Activated CD8-positive, alpha-beta memory T cell treated with anti-CD3 and anti-CD28 coated beads, Interleukin-2, amount 50 U/mL, for 24 hours (primary cell): ENCODE measurements around the gene SORL1.

Source experiments
- DNase-seq: peaks from one replicate; pipeline ENCODE4 v3.0.0-alpha.2; 2020; ENCODE audit errors: extremely low read depth

The SORL1 gene

DNA sequence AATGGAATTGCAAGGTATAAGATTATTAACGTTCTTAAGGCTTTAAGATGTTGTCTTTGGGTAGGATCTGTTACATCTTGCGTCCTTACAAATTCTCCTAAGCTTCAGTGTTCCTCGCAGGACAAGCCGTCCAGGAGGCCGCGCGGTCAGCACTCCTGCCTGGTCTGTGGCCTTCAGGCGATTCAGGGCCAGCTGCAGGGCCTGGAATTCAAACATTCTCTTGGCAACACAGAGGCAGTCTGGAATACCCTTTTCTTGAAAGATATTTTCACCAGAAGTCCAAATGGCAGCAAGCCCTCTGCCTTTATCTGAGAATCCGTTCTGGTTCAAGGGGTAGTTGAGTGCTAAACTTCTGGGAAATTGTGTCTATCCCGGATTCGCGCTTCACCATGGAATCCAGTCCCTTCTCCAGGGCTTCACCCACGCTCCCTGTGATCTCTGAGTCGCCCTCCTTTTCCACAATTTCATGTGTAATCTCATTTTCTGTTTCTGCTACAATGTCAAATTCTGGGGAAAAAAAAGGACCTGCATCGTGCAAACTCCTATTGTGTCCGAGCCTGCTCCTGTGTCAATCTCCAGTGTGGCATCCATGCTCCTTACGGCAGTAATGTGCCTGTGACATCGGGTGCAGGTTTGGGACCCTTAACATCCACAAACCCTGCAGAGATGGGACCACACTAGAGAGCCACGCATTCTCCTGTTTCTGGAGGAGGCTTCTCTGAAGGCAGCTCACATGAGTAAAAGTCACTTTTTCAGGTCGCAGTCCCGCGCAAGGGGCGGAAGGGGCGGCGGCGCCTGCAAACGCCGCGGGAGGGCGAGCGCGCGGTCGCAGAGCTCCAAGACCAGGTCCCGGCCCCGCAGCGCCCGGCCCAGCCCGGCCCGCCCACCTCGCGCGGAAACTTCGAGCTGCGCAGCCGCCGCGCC lies 25.4 kb upstream of the SORL1 start:
- DNase-seq = no peak

DNA sequence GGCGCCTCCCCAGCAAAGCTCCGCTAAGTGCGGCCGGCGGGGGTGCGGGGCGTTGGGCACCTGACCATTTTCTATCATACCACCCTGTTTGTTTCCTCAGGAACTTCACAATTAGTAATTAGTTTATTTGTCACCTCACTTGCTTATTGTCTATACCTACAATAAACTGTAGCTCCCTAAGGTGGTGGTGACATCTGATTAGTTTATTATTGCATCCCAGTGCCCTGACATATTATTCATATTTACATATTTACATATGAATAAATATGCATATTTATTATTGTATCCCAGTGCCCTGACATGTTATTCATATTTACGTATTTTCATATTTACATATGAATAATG lies 24.7 kb upstream of the SORL1 start:
- DNase-seq = no peak

DNA sequence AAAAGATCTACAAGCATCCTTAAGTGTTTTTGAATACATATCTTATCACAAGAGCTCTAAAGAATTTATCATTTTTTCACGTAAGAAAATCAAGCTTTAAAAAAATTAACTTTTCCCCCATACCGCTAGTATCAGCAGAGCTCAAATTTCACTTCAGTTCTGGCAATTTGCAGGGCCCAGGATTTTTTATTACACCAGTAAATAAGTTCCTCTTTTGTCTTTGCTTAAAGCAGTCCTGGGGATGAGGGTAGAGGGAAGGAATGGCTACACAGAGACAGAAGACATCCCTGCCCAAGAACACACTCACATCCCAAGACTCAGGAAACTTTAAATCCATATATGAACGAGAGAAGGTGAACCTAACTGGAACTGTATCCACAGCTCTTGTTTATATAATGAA lies 22.6 kb upstream of the SORL1 start:
- no peak for DNase-seq

DNA sequence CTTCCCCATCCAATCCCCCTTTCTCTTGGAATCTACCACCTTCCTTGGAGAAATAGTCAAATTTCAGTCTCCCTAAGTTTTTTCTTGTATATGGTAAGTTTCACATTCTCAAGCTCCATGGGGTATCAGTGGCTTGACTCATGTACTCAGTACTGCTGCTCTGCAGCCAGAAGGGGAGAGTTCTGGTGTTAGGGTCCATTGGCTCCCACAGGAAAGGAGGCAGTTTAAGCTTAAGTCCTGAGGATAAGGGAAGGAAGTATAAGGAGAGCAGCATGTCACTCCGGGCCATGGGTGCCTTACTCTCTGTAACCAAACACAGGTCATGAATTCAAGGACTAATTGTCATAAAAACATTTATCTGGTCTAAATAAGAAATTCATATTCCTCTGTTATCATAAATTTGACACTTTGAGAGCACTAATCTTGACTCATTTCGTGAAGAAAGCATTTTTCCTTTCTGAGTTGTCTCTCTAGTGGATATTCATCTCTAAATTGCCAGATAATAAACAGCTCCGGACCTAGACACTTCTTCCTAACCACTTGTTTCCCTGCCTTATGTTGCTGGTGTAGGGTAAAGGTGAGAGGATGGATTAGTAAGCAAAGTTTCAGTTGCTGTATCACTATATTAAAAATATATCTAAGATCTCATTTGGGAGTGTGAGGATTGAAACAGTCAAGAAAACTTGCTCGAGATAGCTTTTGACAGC lies 20.1 kb upstream of the SORL1 start:
- DNase-seq = no peak

DNA sequence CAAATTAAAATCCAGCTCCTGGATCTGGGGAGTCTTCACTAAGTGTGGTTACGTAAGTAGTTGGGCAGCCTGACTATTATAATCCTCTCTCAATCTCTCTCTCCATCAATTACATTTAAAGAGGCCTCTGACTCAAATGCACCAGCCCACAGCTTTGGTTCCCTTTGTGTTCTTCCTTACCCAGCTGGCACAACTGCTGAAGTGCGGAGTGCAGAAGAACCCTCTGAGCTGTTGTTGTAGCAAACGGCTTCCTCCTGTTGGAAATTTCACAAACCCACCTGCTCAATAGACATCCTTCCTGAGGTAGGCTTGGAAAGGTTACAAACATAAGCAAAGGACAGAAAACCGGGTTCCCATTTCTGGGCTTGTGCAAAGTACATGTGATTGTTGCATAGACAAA lies 17.0 kb upstream of the SORL1 start:
- no peak for DNase-seq

DNA sequence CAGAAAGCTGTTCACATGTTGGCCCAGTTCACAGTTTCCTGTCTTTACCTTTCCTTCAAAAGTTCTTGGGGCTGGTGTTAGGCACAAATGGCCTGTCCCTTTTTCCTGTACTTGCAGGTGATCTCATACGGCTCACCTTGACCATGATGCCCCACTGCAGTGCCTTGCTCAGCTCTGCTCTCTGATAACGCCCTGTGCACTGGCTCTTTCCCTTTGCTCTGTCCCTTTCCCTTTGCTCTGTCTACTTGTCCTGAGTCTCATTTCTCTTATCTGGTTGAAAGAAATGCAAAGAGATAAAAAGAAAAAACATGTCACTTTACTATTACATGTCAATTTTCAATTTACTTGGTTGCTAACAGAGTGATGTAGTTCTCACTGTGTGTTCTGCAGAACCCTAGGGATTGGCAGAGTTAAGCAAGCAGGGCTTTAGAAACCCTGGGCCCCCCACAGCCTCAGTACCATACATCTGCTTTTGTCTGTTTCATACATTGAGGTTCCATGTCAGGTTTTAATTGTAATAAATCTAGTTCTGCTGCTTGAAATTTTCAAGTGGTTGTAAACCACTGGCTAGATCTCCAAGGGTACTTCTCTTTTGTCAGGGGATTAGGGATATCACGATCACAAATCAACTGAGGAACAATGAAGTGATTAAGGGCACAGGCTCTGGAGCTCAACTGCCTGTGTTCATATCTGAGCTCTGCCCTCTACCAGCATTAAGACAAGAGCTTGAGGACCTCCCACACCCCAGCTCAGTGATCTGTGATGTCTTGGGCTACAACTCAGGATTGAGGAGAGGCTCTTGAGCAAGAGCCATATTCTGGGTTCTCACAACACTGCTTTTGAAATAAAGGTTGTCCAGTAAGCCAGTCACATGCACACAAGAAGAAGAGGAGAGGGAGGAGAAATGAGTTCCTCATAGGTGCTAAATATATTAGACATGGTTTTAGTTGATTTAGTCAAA lies 16.3 kb upstream of the SORL1 start:
- DNase-seq = no peak

DNA sequence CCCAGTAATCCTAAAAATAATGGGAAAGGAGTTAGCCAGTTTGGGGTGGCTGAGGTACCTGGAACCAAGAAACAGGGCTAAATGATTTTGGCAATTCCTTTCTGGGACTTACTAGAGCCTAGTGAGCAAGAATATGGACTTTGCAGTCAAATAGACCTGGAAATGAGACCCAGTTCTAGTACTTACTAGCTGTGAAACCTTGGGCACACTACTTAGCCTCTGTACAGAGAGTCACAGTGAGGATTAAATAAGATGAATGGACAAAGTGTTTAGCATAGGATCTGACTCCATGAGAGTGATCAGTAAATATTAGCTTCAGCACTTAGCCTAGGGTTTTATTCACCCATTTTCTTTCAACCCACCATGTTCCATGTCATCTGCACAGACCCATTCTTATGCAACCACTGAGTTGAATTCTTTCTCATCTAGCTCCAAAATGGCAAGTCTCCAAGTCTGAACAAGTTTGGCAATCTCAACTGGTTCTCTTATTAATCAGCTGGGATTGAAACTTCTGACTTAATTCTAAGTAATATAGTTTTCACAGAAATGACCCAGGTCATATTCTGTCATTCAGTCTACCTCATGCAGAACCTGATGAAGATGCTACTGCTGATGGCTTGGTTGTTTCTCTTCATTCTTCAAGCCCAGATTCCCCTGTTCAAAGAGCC lies 15.0 kb upstream of the SORL1 start:
- no peak for DNase-seq

DNA sequence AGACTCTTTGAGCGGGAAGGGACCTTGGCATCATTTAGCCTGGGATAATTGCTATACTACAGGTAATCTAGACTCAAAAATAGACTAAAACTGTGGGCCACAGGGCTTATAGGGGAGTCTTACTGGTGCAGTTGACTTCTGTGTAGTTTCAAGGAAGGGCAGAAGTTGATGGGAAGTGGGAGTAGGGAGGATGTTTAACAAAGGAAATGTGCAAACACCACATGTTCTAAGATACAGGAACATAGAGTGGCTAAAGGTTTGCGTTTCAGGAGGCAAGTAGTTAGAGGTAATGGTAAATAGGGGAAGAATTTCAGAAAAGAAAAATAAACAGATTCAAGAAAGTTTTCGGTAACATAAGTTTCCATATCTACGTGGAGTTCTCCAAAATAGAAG lies 14.4 kb upstream of the SORL1 start:
- DNase-seq = no peak

DNA sequence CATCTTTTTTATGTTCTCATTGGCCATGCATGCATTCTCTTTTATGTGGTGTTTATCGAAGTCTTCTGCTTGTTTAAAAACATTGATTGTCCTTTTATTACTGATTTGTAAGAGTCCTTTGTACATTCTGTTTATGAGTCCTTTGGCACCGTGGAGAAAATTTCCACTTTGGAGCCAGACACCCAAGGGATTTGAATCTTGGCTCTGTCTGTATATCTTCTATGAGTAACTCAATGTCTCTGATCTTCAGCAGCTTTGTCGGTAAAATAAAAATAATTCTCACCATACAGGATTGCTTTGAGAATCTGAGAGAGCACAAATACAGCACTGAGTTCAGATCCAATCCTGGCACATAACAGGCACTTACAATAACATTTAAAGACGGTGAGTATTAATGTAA lies 12.8 kb upstream of the SORL1 start:
- DNase-seq = no peak

DNA sequence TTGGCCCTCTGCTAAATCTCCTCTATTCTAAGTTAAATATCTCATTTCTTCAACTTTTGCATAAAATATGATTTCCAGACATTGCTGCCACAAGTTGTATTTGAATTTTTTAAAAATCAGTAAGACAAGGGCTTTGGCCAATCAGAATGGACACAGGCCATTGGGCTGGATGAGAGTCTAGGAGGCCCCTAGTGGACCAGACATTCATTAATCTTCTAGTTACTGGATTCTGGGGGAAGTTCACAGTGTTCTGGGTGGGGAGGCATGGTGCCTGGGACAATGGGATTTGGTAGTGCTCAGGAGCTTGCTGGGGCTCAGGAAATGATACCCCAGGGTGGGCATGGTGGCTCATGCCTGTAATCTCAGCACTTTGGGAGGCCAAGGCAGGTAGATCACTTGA lies 12.4 kb upstream of the SORL1 start:
- DNase-seq = no peak

DNA sequence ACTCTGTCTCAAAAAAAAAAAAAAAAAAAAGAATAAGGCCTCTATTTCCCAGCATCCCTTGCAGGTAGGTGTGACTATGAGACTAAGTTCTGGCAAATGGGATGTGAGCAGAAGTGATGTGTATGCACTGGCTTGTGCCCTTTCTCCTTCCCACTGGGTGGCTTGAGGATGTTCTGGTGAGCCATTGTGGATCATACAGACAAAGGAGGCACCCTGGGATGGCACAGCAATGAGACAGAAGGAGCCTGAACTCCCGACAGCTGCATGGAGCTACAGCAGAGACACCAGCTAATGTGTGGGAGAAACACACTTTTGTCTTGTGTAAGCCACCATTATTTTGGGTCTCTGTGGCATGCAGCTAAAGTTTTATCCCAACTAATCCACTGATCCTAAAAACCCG lies 10.6 kb upstream of the SORL1 start:
- DNase-seq = no peak

DNA sequence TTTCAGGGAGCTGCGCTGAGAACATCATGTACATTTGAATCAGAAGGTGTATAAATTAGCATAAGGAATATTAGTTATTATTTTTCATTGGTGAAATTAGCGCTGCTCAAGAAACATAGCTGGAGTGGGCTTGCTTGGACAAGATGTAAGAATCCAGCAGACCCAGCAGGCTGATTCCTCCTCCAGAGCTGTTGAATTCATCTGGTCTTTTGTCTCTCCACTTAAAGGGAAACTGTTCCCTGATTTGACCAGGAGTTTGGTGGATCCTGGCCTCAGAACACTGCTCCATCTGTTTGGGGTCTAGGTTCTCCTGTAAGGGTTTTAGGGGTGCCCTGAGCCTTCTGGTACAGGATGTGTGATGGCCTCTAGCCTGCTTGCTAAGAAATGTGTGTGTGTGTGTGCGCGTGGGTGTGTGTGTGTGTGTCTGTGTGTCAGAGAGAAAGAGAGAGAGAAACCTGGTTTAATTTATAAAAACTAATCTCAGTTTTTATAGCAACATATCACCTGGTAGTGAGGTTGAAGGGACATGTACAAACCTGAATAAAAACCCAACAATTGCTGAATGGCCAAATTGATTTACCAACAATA lies 8.3 kb upstream of the SORL1 start:
- no peak for DNase-seq

DNA sequence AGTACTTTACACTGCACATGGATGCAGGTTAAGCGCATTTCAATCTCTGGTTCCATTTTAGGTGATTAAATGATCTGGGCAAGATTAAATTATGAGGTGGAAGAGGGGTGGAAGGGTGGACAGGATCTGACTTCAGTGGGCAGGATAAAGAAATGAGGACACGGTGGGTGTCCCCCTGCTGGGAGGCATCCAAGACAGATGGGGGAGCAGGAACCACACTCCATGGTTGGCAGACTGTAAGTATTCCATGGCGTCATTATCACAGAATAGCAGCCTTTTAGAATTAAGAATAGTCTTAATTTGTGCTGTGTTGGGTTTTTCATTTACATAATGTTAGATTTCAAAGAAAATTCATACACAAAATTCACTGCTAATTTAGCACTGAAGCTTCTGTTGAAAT lies 7.6 kb upstream of the SORL1 start:
- DNase-seq = no peak

DNA sequence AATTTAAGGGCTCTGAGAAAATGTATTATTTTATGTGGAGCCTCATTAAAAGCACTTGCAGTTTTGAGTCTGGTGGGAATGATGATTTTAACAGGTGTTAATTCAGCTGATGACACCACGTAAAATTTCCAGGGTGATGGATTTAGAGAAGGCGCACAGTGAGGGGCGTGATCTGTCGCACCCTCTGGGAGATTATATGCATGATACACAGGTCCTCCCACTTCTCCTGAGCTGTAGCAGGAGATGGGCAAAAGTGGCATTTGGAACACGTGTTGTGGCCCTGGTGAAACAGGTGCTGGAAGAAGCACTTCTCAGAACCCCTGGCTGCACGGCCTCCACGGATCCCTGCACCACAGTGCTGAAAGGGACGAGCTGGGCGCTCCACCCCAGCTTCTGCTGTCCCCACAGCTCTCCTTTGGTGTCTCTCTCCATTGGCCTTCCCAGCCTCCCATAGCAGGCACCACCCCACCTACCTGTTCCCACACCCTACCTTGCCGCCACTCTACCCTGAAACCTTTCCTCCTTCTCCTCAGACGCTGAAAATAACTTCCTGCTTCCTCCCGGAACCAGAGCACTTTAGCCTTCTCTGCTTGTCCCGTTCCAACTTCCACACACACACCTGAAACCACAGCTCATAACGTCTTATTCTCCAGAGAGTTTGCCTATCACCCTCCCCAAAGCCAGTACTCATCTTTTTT lies 6.9 kb upstream of the SORL1 start:
- no peak for DNase-seq

DNA sequence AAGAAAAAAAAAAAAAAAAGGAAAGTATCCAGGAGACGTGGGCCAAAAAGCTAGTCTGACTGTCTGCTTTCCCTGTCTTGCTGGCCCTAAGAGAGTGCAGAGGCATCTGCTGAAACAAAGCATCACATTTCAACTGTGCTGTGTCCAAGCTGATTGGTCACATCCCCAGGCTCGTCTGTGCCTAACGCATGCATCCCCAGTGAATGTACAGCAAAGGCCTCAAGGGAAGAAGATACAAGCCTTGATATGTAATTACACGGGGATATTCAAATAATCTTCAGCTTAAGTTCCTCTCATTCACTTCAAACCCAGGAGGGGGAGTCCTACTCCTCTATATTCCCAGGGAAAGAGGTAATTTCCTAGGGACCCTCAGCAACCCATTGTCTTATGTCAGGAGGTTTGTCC lies 5.4 kb upstream of the SORL1 start:
- DNase-seq = no peak

DNA sequence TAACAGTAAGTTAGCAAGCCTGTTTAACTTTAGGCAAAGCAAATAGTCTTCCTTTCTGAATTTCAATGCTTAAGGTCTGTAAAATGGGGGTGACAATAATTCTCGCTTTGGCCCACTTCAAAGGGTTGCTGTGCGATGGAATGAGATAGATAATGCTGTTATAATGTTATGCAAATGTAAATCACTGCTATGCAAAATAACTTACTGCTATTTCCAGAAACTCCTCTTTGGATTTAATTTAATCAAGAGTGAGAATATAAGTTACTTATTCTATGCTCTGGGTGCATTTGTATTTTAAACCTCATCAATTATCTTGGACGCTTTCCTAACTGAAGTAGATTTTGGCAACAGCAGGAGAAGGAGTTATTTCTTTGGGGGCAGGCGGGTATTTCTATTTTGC lies 4.1 kb upstream of the SORL1 start:
- DNase-seq = no peak

DNA sequence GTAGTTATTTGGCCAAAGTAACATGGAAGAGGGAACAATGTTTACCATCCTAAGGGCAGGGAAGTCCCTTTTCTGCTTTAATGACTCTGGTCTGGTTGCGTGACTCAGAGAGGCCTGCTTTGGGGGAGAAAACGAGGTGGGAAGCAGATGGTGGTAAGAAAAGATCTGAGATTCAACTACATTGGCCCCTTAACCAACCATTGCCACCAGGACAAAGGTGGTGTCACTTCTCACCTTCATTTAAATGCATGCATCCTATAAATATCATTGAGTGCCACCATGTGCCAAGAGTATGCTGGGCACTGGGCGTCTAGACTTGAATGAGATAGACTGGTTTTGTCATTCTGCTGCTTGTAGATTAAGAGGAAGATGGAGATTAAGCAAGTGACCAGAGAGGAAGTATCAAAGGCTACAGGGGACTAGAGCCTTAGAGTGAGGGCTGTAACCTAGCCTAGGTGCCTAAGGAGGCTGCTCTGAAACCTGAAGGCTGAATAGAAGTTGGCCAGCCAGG lies 3.6 kb upstream of the SORL1 start:
- DNase-seq = no peak

DNA sequence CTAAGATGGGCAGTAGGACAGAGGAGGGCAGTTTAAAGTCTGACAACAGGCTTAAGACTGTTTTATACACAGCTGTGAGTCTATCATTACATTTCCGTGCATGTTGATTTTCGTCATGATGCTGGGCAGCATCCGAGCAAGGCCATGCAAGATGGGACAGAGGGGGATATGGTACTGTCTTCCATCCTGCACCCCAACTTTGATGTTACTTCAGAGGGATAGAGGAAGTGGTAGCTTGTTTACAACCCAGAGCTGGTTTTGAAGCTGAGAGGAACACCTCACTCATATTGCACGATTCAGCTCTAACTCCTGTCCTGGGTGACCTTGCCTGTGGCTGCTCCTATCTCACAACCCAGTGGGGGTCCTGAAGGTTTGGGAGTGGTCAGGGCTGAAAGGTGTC lies 3.0 kb upstream of the SORL1 start:
- DNase-seq = no peak

DNA sequence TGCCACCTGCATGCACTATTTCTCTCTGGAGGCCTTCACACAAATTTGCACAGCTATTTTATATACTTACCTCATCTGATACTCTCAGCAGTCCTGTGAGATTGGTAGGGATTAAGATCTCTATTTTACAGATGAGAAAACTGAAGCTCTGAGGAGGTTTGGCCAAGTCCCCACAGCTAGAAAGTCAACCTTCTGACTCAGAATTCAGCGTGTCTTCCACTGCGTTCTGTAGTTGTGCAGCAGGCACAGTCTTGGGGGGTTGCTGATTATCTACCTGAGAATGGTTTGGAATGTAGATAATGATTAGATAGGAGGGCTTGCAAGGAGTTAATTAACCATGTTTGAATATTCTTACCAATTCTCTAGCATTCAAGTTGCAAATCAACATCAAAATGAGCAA lies 2.5 kb upstream of the SORL1 start:
- no peak for DNase-seq

DNA sequence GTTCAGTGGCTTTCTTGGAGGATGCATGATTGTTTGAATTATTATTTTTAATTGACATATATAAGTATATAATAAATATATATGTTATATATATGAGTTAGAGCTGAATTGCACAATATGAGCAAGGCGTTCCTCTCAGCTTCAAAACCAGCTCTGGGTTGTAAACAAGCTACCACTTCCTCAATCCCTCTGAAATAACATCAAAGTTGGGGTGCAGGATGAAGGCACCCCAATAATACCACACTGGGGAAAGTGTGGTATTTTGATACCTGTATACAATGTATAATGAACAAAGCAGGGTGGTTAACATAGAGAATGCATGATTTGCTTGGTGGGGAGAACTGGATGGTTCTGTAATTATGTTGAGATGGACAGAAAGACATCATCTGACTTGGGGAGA lies 1.7 kb upstream of the SORL1 start:
- DNase-seq = no peak
